Measurements from ENCODE around the gene SORCS2.

SORCS2 gene

GRCh38 chr4:7516773-7517144, 324.4 kb downstream of the SORCS2 start:
- no peak overlapping the region for H3K4me3 ChIP-seq (ENCODE audit: low read depth, low read length)
- no peak for DNase-seq (ENCODE audit: low read depth)
- no peak for TF ChIP-seq CTCF (conservative IDR thresholded peaks at IDR 0.05; ENCODE audit: low read depth, low read length)

DNA sequence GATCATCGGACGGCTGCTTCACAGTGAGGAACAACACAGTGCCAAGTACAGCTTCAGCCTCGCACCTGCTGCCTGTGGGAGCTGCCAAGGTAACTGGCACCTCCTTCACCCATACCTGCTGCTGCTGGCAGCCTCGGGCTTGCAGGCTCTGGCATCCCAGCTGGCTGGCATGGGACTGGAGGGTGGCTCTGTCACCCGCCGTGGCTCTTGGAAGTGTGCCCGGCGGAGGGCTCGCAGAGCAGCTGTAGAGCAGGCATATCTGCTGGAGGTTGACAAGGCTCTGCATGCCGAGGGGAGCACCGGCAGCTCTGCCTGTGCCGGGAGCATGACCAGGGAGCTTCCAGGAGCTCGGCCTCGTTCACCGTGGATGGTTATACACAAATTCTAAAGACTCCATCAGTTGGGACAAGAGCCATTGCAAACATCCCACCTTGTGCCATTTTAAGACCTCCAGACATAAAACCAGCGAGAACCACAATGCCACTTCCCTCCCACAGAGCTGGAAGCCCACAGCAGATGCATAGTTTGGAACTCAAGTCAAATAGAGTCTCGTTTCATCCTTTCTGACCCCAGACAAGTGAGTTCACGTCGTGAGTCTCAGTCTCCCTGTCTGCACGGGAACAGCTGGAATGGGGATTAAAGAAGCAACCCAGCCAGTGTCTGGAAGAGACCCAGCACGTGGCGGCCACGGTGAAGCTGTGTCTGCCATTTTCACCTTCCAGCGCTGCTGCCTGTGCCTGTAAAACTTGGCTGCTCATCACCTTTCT, 326.7 kb downstream of the SORCS2 start:
- DNase-seq (ENCODE audit: low read depth): no peak
- H3K4me3 ChIP-seq (ENCODE audit: low read depth, low read length): no peak overlapping the region
- TF ChIP-seq CTCF (conservative IDR thresholded peaks at IDR 0.05; ENCODE audit: low read depth, low read length): no peak

DNA sequence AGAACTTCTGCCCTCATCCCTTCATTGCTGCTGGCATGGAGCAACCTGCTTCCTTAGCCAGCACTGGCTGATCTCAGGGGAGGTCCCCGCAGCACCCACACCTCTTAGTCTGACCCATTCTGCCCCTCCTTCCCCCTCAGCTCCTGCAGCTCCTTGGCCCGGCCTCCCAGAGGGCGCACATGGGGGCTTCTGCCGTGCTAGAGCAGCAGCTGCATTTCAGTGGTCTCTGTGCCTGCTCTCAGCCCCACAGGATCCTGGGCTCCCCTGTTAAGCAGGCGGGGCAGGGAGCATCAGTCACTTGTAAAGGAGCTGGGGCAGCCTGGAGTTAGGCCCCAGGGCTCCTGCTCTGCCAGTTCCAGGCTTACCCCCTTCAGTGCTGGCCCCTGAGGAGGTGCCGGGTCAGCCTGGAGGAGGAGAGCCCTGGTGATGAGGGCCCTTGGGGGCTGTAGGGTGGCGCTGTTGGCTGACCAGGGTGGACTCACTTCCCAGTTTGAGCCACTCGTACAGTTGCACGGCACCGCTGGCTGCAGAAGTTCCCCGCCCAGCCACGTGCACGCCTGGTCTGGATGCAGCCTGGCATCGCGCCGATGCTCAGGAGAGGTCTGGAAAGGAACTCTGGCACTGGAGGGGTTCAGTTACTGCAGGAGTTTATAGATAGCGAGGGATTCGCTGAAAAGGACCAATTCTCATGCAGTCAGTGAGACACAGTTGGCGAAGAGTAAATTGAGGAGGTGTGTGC, 327.5 kb downstream of the SORCS2 start:
- DNase-seq (ENCODE audit: low read depth): no peak

DNA sequence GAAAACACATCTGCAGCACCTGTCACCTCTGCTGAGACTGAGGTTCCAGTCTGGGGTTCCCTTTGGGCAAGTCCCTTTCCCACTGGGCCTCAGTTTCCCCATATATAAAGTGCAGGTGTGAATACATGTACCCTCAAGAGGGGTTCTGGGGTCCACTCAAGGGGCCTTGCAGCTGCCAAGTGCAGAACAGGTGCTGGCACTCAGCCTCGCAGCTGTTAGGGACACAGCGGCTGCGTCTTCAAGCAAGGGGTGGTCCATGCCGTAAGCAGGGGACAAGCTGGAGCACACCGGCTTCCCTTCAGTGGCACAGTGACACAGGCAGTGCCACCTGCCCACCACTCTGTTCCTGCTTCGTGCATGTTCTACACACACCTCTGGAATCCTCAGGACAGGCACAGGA, 329.3 kb downstream of the SORCS2 start:
- TF ChIP-seq CTCF (conservative IDR thresholded peaks at IDR 0.05; ENCODE audit: low read depth, low read length): no peak
- DNase-seq (ENCODE audit: low read depth): no peak
- H3K4me3 ChIP-seq (ENCODE audit: low read depth, low read length): no peak overlapping the region

More for the DNA sequence above, 327.5 kb downstream of the SORCS2 start:
- H3K4me3 ChIP-seq (ENCODE audit: low read depth, low read length): no peak overlapping the region
- TF ChIP-seq CTCF (conservative IDR thresholded peaks at IDR 0.05; ENCODE audit: low read depth, low read length): no peak

DNA sequence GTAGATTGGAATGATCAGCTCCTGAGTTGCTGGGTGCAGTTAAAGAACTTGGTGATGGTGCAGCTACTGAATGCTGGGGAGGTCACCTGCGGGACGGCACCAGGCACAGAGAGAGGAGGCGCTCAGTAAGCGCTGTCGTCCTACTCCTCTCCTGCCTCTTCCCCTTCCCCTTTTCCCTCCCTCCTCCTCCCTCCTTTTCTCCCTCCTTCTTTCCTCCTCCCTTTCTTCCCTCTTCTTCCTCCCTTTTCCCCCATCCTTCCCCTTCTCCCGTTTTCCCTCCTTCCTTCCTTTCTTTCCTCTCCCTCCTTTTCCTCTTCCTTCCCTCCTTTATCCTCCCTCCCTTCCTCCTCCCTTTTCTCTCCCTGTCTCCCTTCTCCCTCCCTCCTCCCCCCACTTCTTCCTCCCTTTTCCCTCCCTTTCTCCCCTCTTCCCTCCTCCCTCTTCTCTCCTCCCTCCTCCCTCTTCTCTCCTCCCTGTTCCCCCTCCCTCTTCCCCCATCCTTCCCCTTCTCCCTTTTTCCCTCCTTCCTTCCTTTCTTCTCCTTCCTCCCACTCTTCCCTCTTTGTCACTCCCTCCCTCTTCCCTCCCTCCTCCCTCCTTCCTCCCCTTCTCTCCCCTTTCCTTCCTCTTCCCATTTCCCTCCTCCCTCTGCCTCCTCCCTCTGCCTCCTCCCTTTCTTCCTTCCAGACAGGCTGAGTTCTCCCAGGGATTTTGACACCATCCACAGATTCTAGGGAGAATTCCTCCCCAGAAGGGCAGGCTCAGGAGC, 330.3 kb downstream of the SORCS2 start:
- H3K4me3 ChIP-seq (ENCODE audit: low read depth, low read length): no peak overlapping the region
- no peak for TF ChIP-seq CTCF (conservative IDR thresholded peaks at IDR 0.05; ENCODE audit: low read depth, low read length)
- no peak for DNase-seq (ENCODE audit: low read depth)

GRCh38 chr4:7523526-7523925, 331.2 kb downstream of the SORCS2 start:
- DNase-seq (ENCODE audit: low read depth): no peak
- H3K4me3 ChIP-seq (ENCODE audit: low read depth, low read length): no peak overlapping the region
- TF ChIP-seq CTCF (conservative IDR thresholded peaks at IDR 0.05; ENCODE audit: low read depth, low read length): no peak

All from choroid plexus epithelial cell (primary cell).